Thyroid gland (tissue), 4 donors: ENCODE data around the gene C9orf152. TPM values are rescaled to one million over a fixed set of nuclear protein-coding genes. Genes with fewer than 3 reads are reported as not detected.

Source experiments
- DNase-seq, 2 donors: peaks; one replicate each; pipeline ENCODE4 v3.0.0-alpha.2; 2019
- H3K27ac ChIP-seq, 3 donors: fragments of 200-600 bp; sonication (generic); 1 replicate in 2 of 3; 2 replicates in 1 of 3; pipeline ENCODE4 v1.5.1; 2016 to 2019; ENCODE audit warnings: mild to moderate bottlenecking in 1 of 3, moderate library complexity in 1 of 3
- H3K27me3 ChIP-seq: fragments of 200-600 bp; sonication (generic); one replicate; pipeline ENCODE4 v1.5.1; 2019
- H3K36me3 ChIP-seq, 2 donors: fragments of 200-600 bp; sonication (generic); one replicate each; pipeline ENCODE4 v1.5.1; 2016 to 2019
- H3K4me1 ChIP-seq, 2 donors: fragments of 200-600 bp; sonication (generic); one replicate each; pipeline ENCODE4 v1.5.1; 2017 to 2019
- H3K4me3 ChIP-seq, 3 donors: fragments of 200-600 bp; sonication (generic); replicated peaks in 1 of 3; 1 replicate in 2 of 3; 2 replicates in 1 of 3; pipeline ENCODE4 v1.5.1; 2016; ENCODE audit warnings: mild to moderate bottlenecking in 1 of 3
- H3K9me3 ChIP-seq: fragments of 200-600 bp; sonication (generic); one replicate; pipeline ENCODE4 v1.5.1; 2017
- CTCF ChIP-seq, 6 experiments: fragments of 200-600 bp in 3 of 6; fragments of 450-650 bp in 3 of 6; sonication (generic) in 3 of 6; IDR thresholded peaks; one replicate each; pipeline ENCODE4 v1.5.1; 2016 to 2019; ENCODE audit warnings: antibody characterized with exemption in 6 of 6, mild to moderate bottlenecking in 2 of 6, inconsistent platforms in 1 of 6, moderate library complexity in 1 of 6
- POLR2A ChIP-seq, 2 donors: fragments of 450-650 bp; IDR thresholded peaks; one replicate each; pipeline ENCODE4 v1.6.1; 2017; ENCODE audit warnings: antibody characterized with exemption in 2 of 2, mild to moderate bottlenecking in 2 of 2, moderate library complexity in 1 of 2
- WGBS, 2 donors: methylation state at CpG; one replicate each; pipeline ENCODE4 v1.1.5; 2017; 5-methylcytosine and 5-hydroxymethylcytosine counted together
- intact Hi-C: fragments of 100-400 bp; cut with DNase I; formaldehyde crosslinking; loops from one replicate; pipeline ENCODE4 v1.15.1; 2023
- total RNA-seq, 4 donors: library from RNA; depleted of rRNA; stranded (reverse); fragments of >200 nt; gene quantifications; one replicate each; pipeline ENCODE4 v1.2.3, GENCODE V29; 2016

Gene C9orf152
- total RNA-seq, 4 donors from 2014 or later = 0.20 to 0.33 TPM; not detected in 2

GRCh38 chr9:110185806-110186205, 22.2 kb downstream of the C9orf152 start:
- H3K4me3 ChIP-seq = no peak overlapping the region
- H3K36me3 ChIP-seq = no peaks in the 10 kb centered on the region
- H3K27me3 ChIP-seq = no peaks in the 10 kb centered on the region
- peaks cover 0 to 7% of the 10 kb centered on the region in 2 donors for H3K4me1 ChIP-seq
- H3K9me3 ChIP-seq = no peaks in the 10 kb centered on the region
- no peak for DNase-seq
- 83 to 94% methylated on average over 2 of the region's 2 CpGs for WGBS, 2 donors
- no peak overlapping the region for H3K27ac ChIP-seq
- intact Hi-C loops = no loop called here
- TF ChIP-seq POLR2A (IDR thresholded peaks at IDR 0.05) (no peak), CTCF (IDR thresholded peaks at IDR 0.05) (no peak)

- no peaks in the 10 kb centered on the region for H3K9me3 ChIP-seq
- DNase-seq = peak; percentile 62 to 74
- no peak overlapping the region for H3K27ac ChIP-seq
- no peak overlapping the region for H3K4me3 ChIP-seq
- intact Hi-C loops = loop anchor here (5.0 kb wide), 1 partner anchor 34 kb away; no protein-coding TSS in a partner anchor
- no peaks in the 10 kb centered on the region for H3K36me3 ChIP-seq
- 71 to 74% methylated on average over 7 of the region's 7 CpGs for WGBS, 2 donors
- TF ChIP-seq CTCF (IDR thresholded peaks at IDR 0.05) (peak; percentile 46 to 79 (median 73)), POLR2A (IDR thresholded peaks at IDR 0.05) (no peak)
- H3K27me3 ChIP-seq = no peaks in the 10 kb centered on the region
- no peaks in the 10 kb centered on the region for H3K4me1 ChIP-seq
These were observed 24.5 kb downstream of the C9orf152 start for GRCh38 chr9:110183208-110184145.

GRCh38 chr9:110180511-110181434, 27.2 kb downstream of the C9orf152 start:
- no peaks in the 10 kb centered on the region for H3K36me3 ChIP-seq
- 65 to 84% methylated on average over 7 of the region's 7 CpGs for WGBS, 2 donors
- TF ChIP-seq CTCF (IDR thresholded peaks at IDR 0.05) = no peak
- no peak for TF ChIP-seq POLR2A (IDR thresholded peaks at IDR 0.05)
- H3K27me3 ChIP-seq = no peaks in the 10 kb centered on the region
- H3K9me3 ChIP-seq = no peaks in the 10 kb centered on the region
- no peaks in the 10 kb centered on the region for H3K4me1 ChIP-seq
- intact Hi-C loops = loop anchor here (5.0 kb wide), 1 partner anchor 37 kb away; no protein-coding TSS in a partner anchor
- DNase-seq = no peak
- H3K27ac ChIP-seq = no peak overlapping the region
- no peak overlapping the region for H3K4me3 ChIP-seq

- Histone ChIP-seq H3K27me3 (no peaks in the 10 kb centered on the region), H3K36me3 (no peaks in the 10 kb centered on the region), H3K27ac (no peak overlapping the region), H3K4me3 (no peak overlapping the region), H3K9me3 (no peaks in the 10 kb centered on the region), H3K4me1 (no peaks in the 10 kb centered on the region)
- WGBS, 2 donors = 85 to 92% methylated on average over 4 of the region's 4 CpGs
- TF ChIP-seq POLR2A (IDR thresholded peaks at IDR 0.05) = no peak
- TF ChIP-seq CTCF (IDR thresholded peaks at IDR 0.05) = no peak
- intact Hi-C loops = loop anchor here (5.0 kb wide), 1 partner anchor 38 kb away; no protein-coding TSS in a partner anchor
- no peak for DNase-seq
These were observed 28.2 kb downstream of the C9orf152 start for GRCh38 chr9:110179734-110180133.
